Neural cell (in vitro differentiated cells): ENCODE data around the gene NOL4L. TPM values are rescaled to one million over a fixed set of nuclear protein-coding genes. Genes with fewer than 3 reads are reported as not detected.

Experiments used
- H2AFZ ChIP-seq: fragments of 200-600, 300-800 bp; sonication (generic), shearing (Covaris generic); 2 replicates; pipeline ENCODE4 v1.6.0; 2014; ENCODE audit warnings: low read depth, mild to moderate bottlenecking, antibody characterized with exemption, low read length, moderate library complexity
- H3F3A ChIP-seq: fragments of 200-600 bp; shearing (Covaris generic); 2 replicates; pipeline ENCODE4 v1.6.1; 2016; ENCODE audit warnings: mild to moderate bottlenecking, moderate library complexity, mixed read lengths, antibody characterized with exemption, low read length; ENCODE audit not compliant: insufficient read depth, poor library complexity, severe bottlenecking
- H3K27ac ChIP-seq: fragments of 200-600, 300-800 bp; sonication (generic), shearing (Covaris generic); 2 replicates; pipeline ENCODE4 v1.5.1; 2014; ENCODE audit warnings: mild to moderate bottlenecking, low read length, moderate library complexity
- H3K27me3 ChIP-seq: fragments of 300-800, 200-600 bp; sonication (generic), shearing (Covaris generic); 2 replicates; pipeline ENCODE4 v1.6.0; 2014; ENCODE audit warnings: mild to moderate bottlenecking, low read depth, low read length, moderate library complexity; ENCODE audit not compliant: insufficient read depth
- H3K36me3 ChIP-seq: fragments of 300-800, 200-600 bp; sonication (generic), shearing (Covaris generic); 2 replicates; pipeline ENCODE4 v1.5.1; 2014; ENCODE audit warnings: mild to moderate bottlenecking, antibody characterized with exemption, low read length, moderate library complexity; ENCODE audit not compliant: insufficient read depth
- H3K4me2 ChIP-seq: fragments of 300-800, 200-600 bp; sonication (generic), shearing (Covaris generic); 2 replicates; pipeline ENCODE4 v1.6.0; 2014; ENCODE audit warnings: mild to moderate bottlenecking, low read length
- H3K4me3 ChIP-seq: fragments of 300-800, 200-600 bp; sonication (generic), shearing (Covaris generic); 2 replicates; pipeline ENCODE4 v1.5.1; 2014; ENCODE audit warnings: mild to moderate bottlenecking, low read length, moderate library complexity
- H3K79me2 ChIP-seq: fragments of 200-600 bp; shearing (Covaris generic); replicated peaks from 2 replicates; pipeline ENCODE4 v1.6.0; 2014; ENCODE audit warnings: mild to moderate bottlenecking, low read length, moderate library complexity; ENCODE audit not compliant: insufficient read depth
- H3K9ac ChIP-seq: fragments of 300-800, 200-600 bp; sonication (generic), shearing (Covaris generic); 2 replicates; pipeline ENCODE4 v1.6.1; 2016; ENCODE audit warnings: mild to moderate bottlenecking, low read length, mixed read lengths
- H3K9me2 ChIP-seq: fragments of 200-600 bp; shearing (Covaris generic); 2 replicates; pipeline ENCODE4 v1.6.1; 2016; ENCODE audit warnings: mild to moderate bottlenecking, low read length, mixed read lengths; ENCODE audit not compliant: insufficient read depth
- H3K9me3 ChIP-seq: fragments of 200-600, 300-800 bp; sonication (generic), shearing (Covaris generic); 2 replicates; pipeline ENCODE4 v1.6.1; 2016; ENCODE audit warnings: mild to moderate bottlenecking, mixed run types, low read length, moderate library complexity, mixed read lengths
- H4K20me1 ChIP-seq: fragments of 200-600 bp; shearing (Covaris generic); 2 replicates; pipeline ENCODE4 v1.6.1; 2016; ENCODE audit warnings: mild to moderate bottlenecking, mixed run types; ENCODE audit not compliant: insufficient read depth
- CTCF ChIP-seq: fragments of 450-650 bp; IDR thresholded peaks from 2 replicates; pipeline ENCODE4 v1.5.1; 2014; ENCODE audit warnings: antibody characterized with exemption, mild to moderate bottlenecking, moderate library complexity; ENCODE audit not compliant: poor library complexity, severe bottlenecking
- EP300 ChIP-seq: fragments of 450-650 bp; conservative IDR thresholded peaks from 2 replicates; pipeline ENCODE4 v1.6.1; 2014; ENCODE audit warnings: antibody characterized with exemption, mild to moderate bottlenecking, moderate library complexity; ENCODE audit not compliant: poor library complexity, severe bottlenecking
- EZH2 ChIP-seq: fragments of 200-600, 300-800 bp; shearing (Covaris generic), sonication (generic); IDR thresholded peaks from 2 replicates; pipeline ENCODE4 v1.6.1; 2014; ENCODE audit warnings: antibody characterized with exemption, low read length, borderline replicate concordance, mild to moderate bottlenecking; ENCODE audit not compliant: insufficient read depth, poor library complexity, severe bottlenecking
- MXI1 ChIP-seq: fragments of 450-650 bp; conservative IDR thresholded peaks from 2 replicates; pipeline ENCODE4 v1.6.1; 2014; ENCODE audit warnings: antibody characterized with exemption, mild to moderate bottlenecking; ENCODE audit not compliant: poor library complexity, severe bottlenecking
- POLR2AphosphoS5 ChIP-seq: IDR thresholded peaks from 2 replicates; pipeline ENCODE4 v1.6.1; 2012
- RAD21 ChIP-seq: fragments of 450-650 bp; conservative IDR thresholded peaks from 2 replicates; pipeline ENCODE4 v1.6.1; 2014; ENCODE audit warnings: antibody characterized with exemption, mild to moderate bottlenecking, moderate library complexity
- REST ChIP-seq: IDR thresholded peaks from 2 replicates; pipeline ENCODE4 v1.6.1; 2012; ENCODE audit warnings: borderline replicate concordance
- SMC3 ChIP-seq: fragments of 450-650 bp; conservative IDR thresholded peaks from 2 replicates; pipeline ENCODE4 v1.6.1; 2014; ENCODE audit warnings: antibody characterized with exemption, mild to moderate bottlenecking, moderate library complexity; ENCODE audit not compliant: poor library complexity
- TAF1 ChIP-seq: IDR thresholded peaks from 2 replicates; pipeline ENCODE4 v1.6.1; 2012; ENCODE audit warnings: low read depth
- polyA plus RNA-seq: library from polyadenylated mRNA; depleted of rRNA; stranded (reverse); fragments of >200 nt; gene quantifications from 2 replicates; pipeline ENCODE4 v1.2.3, GENCODE V29; 2014

NOL4L gene
- polyA plus RNA-seq, 1 donor from 2014 or later = 20.4 TPM

- Histone ChIP-seq H3K79me2 (no peaks in the 10 kb centered on the region), H3K9me3 (no peaks in the 10 kb centered on the region), H3K36me3 (no peaks in the 10 kb centered on the region), H3K27me3 (no peaks in the 10 kb centered on the region), H4K20me1 (no peaks in the 10 kb centered on the region), H2AFZ (no peak overlapping the region), H3K9ac (no peak overlapping the region), H3K9me2 (no peaks in the 10 kb centered on the region), H3K4me2 (no peak overlapping the region), H3K27ac (no peak overlapping the region), H3F3A (no peaks in the 10 kb centered on the region), H3K4me3 (no peak overlapping the region)
- TF ChIP-seq CTCF (no peak), TAF1 (no peak), REST (no peak), SMC3 (no peak), EZH2 (no peak), MXI1 (no peak), POLR2AphosphoS5 (no peak), EP300 (no peak), RAD21 (no peak)
Observed at GRCh38 chr20:32524829-32525501, 60.2 kb downstream of the NOL4L start.

- Histone ChIP-seq H3K4me3 (no peak overlapping the region), H3K9me3 (no peaks in the 10 kb centered on the region), H2AFZ (no peak overlapping the region), H4K20me1 (no peaks in the 10 kb centered on the region), H3K36me3 (no peaks in the 10 kb centered on the region), H3K27ac (no peak overlapping the region), H3K9ac (no peak overlapping the region), H3K4me2 (no peak overlapping the region), H3K79me2 (no peaks in the 10 kb centered on the region), H3F3A (no peaks in the 10 kb centered on the region), H3K27me3 (no peaks in the 10 kb centered on the region), H3K9me2 (no peaks in the 10 kb centered on the region)
- TF ChIP-seq POLR2AphosphoS5 (no peak), CTCF (no peak), TAF1 (no peak), MXI1 (no peak), EZH2 (no peak), SMC3 (no peak), RAD21 (no peak)
Observed at GRCh38 chr20:32523613-32524213, 61.4 kb downstream of the NOL4L start.
